HG03558 (cell line): ENCODE results near the gene OR13C4.
"Not testable (repeated sequence)": the region's sequence is repeated elsewhere in the genome, so short reads cannot be mapped to it uniquely, and the experiment has no call there.

Experiments
- ATAC-seq: cut with Tn5 transposase; IDR thresholded peaks from one replicate; pipeline ENCODE4 v1.9.1; 2021; ENCODE audit warnings: moderate number of reproducible peaks; ENCODE audit not compliant: unreplicated experiment; ENCODE audit errors: extremely low read depth

OR13C4 gene

DNA sequence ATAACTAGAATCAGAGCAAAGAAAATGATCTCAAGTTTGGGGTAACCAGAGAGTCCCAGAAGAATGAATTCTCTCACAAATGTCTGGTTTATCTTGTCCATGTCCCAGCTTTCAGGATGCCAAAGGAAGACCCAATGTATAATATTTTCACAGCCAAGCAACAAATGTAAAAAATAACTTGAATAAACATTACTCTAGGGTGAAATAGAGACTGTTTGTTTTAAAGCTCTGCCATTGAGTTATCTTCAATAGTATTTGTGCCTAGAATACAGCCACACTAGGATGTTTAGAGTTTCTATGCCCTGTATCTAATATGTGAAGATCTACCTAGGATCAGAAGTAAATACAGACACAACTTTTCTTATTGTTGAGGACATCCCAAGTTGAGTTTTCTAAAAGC lies at the start of gene OR13C4:
Gene OR13C4 (minus strand): TSS at position 101 of the 400 bp plus-strand sequence. CDS start 0 bp downstream, at position 101.
- no peak for ATAC-seq

DNA sequence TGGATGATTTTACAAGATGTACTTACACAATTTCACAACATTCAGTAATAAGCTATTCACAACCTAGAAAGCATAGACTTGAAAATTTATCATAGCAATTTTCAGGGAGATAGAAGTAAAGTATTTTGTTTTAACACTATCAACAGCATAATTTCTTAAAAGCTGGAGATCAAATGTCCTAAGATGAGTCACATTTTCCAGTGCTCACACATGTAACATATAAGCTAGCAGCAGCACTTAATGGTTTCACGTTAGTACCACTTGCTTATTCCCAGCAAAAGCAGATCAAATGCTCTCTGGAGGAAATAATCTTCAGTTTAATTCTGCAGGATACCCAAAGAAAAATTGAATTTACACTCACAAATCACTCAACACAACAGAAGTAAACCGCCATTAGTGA lies 48.4 kb upstream of the OR13C4 start:
- no peak for ATAC-seq

DNA sequence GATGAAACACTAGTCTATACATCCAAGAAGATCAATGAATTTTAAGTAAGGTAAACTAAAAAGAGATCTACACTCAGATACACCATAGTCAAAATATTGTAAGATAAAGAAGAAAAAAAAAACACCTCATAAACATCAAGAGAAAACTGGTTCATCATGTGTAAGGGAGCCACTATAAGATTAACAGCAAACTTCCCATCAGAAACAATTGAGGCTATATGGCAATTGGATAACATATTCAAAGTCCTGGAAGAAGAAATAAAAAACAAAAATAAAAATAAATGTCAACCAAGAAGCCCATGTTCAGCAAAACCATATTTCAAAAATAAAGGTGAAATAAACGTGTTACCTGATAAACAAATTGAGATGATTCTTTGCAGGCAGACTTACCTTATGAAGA lies 45.6 kb upstream of the OR13C4 start:
- no peak for ATAC-seq

DNA sequence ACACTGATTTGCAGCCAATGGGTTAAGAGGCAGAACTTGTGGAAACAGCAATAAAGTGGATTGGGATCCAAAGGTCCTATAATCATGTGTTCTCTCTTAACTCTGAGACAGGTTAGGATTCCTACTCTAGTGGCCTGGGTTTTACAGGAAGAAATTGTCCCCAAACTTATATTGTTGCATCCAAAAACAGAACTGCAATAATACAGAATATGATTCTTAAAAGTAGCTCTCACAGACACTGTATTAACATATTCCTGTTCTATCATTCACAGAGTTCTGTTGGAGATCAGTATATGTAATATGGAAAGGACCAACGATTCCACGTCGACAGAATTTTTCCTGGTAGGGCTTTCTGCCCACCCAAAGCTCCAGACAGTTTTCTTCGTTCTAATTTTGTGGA lies 41.9 kb upstream of the OR13C4 start, which contains the start of gene OR13C8:
Gene OR13C8 (plus strand): TSS at position 301 of the 400 bp plus-strand sequence. CDS start 0 bp downstream, at position 301.
- ATAC-seq, result no peak

DNA sequence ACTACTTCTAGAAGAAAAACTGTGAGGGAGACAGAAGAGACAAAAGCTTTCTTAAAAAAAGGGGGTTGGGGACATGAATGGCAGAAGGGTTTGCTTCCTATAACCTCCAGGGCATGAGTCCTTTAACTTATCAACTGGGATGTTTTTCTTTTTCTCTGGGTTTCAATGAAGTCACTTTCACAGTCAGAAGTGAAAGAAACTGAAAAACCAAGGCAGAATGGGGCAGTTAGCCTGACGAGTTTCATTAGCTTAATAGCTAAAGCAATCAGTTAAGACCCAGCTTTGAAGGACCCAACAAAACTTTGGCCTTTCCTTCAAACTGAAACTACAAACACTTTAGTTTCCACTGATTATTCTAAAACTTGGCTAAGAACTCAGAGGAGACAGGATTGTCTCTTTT lies 37.3 kb upstream of the OR13C4 start:
- ATAC-seq, result no peak

DNA sequence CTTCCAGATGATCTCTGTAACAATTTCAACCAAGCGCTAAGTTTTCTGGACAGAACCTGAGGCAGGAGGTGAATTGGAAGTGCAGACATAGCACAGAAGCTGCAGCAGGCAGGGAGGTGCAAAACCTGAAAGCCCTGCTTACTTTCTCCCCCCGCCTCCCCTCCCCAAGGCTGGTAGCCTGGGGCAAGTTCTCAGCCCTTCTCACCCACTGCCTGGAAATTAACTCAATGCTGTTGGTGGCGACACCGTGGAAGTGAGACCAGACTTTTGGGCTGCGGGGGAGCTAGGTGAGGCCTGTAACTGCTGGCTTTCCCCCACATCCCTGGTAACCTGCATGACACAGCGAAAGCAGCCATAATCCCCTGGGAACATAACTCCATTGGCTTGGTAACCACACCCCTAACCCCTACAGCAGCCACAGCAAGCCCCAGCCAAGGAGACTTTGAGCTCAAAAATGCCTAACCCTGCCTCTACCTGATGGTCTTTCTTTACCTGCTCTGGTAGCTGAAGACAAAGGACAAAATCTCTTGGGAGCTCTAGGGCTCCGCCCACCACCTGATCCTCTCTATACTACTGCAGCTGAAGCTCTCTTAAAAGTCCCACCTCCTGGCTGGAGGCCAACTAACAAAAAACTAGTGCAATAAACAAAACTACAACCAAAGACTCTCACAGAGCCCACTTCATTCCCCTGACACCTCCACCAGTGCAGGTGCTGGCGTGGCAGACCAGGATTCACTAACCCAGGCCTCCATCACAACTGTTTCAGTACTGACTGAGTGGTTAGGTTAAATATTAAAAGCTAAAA lies 30.0 kb upstream of the OR13C4 start:
- no peak for ATAC-seq

DNA sequence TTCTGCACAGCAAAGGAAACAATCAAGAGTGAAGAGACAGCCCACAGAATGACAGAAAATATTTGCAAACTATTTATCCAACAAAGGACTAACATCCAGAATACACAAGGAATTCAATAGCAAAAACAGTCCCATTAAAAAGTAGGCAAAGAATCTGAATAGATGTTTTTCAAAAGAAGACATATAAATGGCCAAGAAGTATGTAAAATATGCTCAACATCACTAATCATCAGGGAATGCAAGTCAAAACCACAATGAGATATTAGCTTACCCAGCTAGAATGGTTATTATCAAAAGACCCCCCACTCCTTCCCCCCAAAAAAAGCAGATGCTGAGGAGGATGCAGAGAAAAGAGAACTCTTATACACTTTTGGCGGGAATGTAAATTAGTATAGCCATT lies 28.5 kb upstream of the OR13C4 start:
- ATAC-seq, result no peak

DNA sequence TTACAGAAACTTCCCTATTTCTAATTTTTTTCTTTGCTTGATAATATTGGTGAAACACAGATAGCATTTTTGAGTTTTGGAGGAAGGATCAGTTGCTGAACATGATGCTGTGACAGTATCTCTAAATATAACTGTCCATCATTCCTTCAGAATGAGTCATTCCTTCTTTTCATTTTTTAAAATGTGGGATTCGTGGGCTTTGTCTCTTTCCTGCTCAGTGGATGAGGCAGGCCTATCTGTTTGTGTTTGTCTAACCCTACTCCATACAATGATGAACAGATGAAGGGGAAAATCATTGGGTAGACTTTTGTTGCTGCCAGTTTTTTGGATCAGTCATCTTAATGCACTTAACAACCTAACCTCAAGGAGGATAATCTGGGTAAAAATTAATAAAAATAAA lies 26.3 kb upstream of the OR13C4 start:
- no peak for ATAC-seq

DNA sequence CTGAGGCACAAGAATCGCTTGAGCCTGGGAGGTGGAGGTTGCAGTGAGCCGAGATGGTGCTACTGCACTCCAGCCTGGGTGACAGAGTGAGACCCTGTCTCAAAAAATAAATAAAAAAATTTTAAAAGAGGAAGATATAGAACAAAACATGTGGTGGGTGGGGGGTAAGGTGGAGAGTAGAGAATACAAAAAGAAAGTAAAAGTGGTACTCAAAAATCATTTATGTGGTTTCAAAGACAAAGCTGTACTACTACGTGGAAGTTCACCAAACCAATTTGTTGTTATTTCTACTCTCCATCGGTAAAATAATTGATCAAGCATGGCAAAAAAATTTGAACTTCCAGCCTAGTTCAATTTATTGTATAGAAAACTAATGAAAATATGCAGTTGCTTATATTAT lies 17.6 kb upstream of the OR13C4 start:
- no peak for ATAC-seq

DNA sequence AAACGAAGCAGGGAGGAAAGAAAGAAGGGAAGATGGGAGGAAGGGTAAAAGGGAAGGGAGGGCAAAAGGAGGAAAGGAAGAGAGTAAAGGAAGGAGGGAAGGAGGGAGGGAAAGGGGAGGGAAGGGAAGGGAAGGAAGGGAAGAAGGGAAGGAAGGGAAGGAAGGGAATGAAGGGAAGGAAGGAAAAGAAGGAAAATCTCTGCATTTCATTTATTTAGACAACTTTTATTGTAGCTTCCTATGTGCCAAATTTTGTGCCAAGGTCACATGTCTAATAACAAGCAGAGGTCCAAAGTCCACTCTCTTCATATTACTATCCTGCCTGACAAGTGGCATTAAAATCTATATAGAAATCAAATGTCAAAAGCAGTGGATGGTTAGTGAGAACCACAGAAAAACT lies 12.3 kb upstream of the OR13C4 start:
- ATAC-seq, result no peak

DNA sequence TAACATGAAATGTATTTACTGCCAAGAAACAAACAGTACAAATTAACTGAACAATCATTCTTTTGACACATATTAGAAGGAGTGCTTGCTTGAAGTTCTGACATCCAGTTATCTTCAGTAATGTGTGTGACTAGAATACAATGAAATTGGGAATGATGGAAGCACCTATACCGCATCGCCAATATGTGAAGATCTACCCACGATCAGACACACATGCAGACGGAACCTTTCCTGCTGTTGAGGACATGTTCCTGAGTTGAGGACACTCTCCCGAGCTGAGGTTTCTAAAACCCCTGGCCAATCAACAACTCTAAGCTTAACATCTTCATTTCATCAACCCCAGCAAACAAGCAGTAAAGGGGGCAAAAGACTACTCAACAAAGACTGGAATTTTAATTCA lies 9.7 kb upstream of the OR13C4 start, which contains the start of gene OR13C3:
Gene OR13C3 (minus strand): TSS at position 101 of the 400 bp plus-strand sequence. CDS start 133 bp downstream, outside the sequence.
- ATAC-seq, result no peak

DNA sequence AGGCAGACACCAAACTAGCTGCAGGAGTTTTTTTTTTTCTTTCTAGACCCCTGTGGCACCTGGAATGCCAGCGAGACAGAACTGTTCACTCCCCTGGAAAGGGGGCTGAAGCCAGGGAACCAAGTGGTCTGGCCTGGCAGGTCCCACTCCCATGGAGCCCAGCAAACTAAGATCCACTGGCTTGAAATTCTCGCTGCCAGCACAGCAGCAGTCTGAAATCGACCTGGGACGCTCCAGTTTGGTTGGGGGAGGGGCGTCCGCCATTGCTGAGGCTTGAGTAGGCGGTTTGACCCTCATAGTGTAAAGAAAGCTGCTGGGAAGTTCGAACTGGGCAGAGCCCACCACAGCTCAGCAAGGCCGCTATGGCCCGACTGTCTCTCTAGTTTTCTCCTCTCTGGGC lies 6.8 kb downstream of the OR13C4 start:
- ATAC-seq, result not testable (repeated sequence)

DNA sequence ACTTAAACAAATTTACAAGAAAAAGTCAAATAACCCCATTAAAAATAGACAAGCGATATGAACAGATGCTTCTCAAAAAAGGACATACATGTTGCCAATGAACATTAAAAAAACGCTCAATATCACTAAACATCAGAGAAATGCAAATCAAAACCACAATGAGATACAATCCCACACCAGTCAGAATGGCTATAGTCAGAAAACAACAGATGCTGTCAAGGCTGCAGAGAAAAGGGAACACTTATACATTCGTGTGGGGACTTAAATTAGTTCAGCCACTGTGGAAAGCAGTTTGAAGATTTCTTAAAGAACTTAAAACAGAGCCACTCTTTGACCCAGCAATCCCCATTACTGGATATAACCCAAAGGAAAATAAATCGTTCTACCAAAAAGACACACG lies 12.1 kb downstream of the OR13C4 start:
- no peak for ATAC-seq

DNA sequence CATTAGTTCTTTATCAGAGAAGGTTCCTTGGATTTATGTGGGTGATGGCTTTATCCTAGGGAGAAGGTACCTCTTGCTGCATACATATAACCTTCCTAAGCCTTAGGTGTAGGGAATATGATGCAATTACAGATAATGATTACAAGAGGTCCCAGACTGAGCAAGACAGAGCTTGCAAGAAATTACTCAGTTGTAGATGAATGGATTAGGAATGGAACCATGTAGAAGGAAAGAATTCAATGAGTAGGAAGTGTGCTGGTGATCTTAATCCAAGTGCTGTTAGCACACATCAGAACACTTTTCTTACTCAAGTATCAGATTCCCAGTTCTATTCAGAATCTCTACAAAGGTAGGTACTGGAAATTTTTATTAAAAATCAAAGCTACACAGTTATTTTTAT lies 20.4 kb downstream of the OR13C4 start:
- ATAC-seq, result no peak

DNA sequence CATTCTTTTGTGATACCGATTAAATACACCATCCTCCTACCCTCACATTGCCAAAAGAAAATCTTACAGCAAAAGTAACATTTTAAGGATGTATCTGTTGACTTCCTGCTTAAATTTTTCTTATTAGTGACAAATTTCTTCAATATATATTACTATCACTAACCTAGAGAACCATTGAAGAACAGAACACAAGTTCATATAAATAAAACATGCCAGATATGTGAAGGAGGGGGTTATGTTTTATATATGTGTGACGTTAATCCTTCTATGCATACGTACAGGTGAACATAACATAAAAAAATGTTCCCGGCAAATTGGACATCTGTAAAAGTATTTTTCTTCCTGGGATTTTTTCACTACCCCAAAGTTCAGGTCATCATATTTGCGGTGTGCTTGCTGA lies 23.0 kb downstream of the OR13C4 start, which contains the start of gene OR13F1:
Gene OR13F1 (plus strand): TSS at position 301 of the 400 bp plus-strand sequence. CDS start 0 bp downstream, at position 301.
- ATAC-seq, result no peak

DNA sequence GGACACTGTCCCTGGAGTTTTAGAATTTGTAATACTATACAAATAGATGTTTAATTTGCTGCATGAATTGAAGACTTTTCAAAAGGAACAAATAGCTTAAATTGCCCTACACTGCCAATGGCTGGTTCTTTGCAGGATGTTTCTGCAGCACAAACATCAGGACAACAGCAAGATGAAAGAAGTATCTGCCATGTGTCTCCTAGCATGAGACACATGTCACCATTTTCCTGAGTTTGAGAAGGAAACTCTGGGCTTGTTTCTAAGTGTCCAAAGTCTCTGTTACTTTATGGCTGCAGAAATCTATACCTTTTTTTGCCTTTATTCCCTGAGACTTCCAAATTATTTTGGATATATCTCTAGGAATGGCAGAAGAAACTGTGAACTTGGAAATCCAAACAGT lies 23.6 kb downstream of the OR13C4 start:
- ATAC-seq, result no peak

DNA sequence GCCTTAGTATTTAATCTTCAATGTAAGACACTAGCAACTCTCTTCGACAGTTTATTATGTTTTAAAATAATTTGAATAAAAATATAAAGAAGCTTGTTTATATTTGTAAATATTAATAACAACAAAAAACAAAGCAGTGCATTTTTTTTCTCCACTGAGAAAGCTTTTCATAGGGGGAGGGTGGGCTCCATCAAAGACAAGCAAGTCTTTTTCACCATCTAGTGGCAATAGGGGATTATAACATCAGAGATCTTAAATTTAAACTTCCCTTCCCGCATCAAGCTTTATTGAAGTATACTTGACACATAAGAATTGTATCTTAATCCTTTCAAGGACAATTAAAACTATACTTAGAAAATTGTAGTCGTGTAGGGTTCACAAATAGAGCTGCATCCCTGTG lies 32.2 kb downstream of the OR13C4 start:
- ATAC-seq, result no peak

DNA sequence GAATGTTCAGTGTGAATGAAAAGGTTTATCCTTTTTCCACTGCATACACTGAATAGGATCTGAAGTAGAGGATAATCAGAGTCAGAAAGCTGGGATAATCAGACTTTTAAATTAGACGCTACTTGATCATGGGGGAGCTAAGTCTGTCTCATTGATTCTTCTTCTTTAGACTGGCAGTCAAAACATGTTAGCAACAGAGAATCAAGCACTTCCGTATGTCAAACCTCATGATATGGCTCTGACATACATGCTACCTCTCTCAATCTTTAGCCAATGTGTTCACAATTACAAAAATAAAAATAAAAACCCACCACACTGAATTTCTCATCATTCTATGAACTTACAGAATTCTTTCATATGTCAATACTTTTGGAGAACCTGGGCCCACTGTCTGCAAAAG lies 42.0 kb downstream of the OR13C4 start:
- no peak for ATAC-seq

DNA sequence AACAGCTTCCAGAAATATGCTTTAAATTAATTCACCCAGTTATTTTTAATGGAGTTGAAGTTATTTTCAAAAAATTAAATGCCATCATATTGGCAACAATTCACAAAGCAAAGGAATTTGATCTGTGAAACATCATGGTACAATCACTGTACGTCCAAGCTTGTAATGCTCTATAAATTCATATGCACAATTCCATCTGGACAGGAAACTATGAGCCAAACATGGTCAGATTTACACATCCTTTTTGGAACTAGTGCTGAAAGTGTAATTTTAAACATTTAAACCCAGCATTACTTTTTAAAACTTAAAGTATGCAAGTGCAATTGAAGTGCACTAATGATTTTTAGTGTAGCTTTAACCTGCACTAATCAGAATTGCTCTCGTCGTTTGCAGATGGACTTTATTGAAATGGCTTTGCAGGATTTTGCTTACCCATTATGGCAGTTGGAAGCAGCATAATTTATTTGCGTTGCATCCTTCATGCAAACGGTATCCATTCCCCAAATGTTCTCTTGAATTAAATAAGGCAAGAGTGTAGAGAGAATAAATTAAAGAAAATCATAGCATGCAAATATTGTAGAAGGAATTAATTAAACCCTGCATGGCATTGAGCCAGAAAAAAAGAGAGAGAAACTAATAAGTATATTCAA lies 44.0 kb downstream of the OR13C4 start:
- no peak for ATAC-seq
